Testis (tissue), 3 donors: ENCODE data around the gene TMEM255B. TPM values are rescaled to one million over a fixed set of nuclear protein-coding genes. Genes with fewer than 3 reads are reported as not detected.

Experiments used
- DNase-seq: peaks from one replicate; pipeline ENCODE4 v3.0.0-alpha.2; 2019
- H3K27ac ChIP-seq, 2 donors: fragments of 200-600 bp; sonication (generic); one replicate each; pipeline ENCODE4 v1.5.1; 2019
- H3K27me3 ChIP-seq: fragments of 200-600 bp; sonication (generic); one replicate; pipeline ENCODE4 v1.5.1; 2019
- H3K36me3 ChIP-seq: fragments of 200-600 bp; sonication (generic); one replicate; pipeline ENCODE4 v1.5.1; 2017; ENCODE audit warnings: low read depth; ENCODE audit errors: missing control alignments
- H3K4me1 ChIP-seq: fragments of 200-600 bp; sonication (generic); one replicate; pipeline ENCODE4 v1.5.1; 2019
- H3K4me3 ChIP-seq, 2 donors: fragments of 200-600 bp; sonication (generic); one replicate each; pipeline ENCODE4 v1.5.1; 2017 to 2019
- H3K9me3 ChIP-seq: fragments of 200-600 bp; sonication (generic); one replicate; pipeline ENCODE4 v1.5.1; 2017
- POLR2A ChIP-seq: fragments of 450-650 bp; IDR thresholded peaks from one replicate; pipeline ENCODE4 v1.6.1; 2017; ENCODE audit warnings: antibody characterized with exemption, mild to moderate bottlenecking, moderate library complexity
- WGBS, 2 donors: methylation state at CpG; one replicate each; pipeline ENCODE4 v1.1.5; 2018; 5-methylcytosine and 5-hydroxymethylcytosine counted together
- intact Hi-C: fragments of 100-400 bp; cut with DNase I; formaldehyde crosslinking; loops from one replicate; pipeline ENCODE4 v1.15.1; 2023; ENCODE audit warnings: low total_unique reads
- polyA plus RNA-seq: library from polyadenylated mRNA; stranded (reverse); fragments of 350-450 nt; fragmentation: Illumina TruSeq; extraction: RNeasy Lipid Tissue Mini Kit (QIAGEN cat#74804); gene quantifications from one replicate; pipeline ENCODE4 v1.2.3, GENCODE V29; 2014; ENCODE audit warnings: low read depth, low replicate concordance; ENCODE audit not compliant: insufficient read depth
- total RNA-seq, 2 donors: library from RNA; depleted of rRNA; stranded (reverse); fragments of >200 nt; gene quantifications; one replicate each; pipeline ENCODE4 v1.2.3, GENCODE V29; 2016
- TF ChIP-seq, protein P1 (sequence below), 3 experiments: fragments of 450-650 bp in 2 of 3; fragments of 200-600 bp in 1 of 3; sonication (generic) in 1 of 3; IDR thresholded peaks; one replicate each; pipeline ENCODE4 v1.5.1; 2016 to 2019; ENCODE audit warnings: antibody characterized with exemption in 3 of 3, mild to moderate bottlenecking in 2 of 3, moderate library complexity in 1 of 3

TMEM255B gene
- total and polyA plus RNA-seq, 3 donors from 2014 or later = 6.9 to 10.9 (median 7.5) TPM

DNA sequence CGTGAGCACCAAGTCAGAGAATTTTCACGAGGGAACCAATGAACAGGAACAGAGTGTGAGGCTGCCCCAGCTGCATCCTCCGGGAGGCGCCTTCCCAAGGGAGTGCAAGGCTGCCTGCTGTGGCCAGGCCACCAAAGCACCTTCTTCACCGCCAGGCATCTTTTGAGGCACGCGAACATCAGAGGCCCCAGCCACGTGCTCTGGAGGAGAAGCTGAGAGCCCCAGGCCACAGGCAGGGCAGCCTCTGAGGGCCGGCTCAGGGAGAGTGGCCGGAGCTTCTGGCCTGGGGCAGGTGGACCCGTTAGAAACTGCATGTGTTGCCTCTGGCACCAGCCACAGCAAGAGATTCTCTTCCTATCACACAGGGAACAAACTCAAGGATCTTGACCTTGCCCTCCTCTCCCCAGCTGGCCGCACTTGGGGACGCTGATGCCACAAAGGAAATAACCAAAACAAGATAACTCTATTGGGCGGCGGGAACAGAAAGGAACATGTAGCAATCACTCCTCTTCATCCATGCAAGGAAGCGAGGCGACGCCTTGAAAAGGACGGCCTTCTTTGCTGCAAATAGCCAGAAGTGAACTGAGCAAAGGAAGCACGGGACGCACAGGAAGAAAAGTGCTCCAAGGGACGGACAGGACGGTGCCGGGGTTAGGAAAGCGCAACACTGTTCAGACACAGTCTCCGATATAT is 85.0 kb downstream of the TMEM255B start:
- peak; percentile 83 for DNase-seq
- no peaks in the 10 kb centered on the region for H3K27me3 ChIP-seq
- no peak for TF ChIP-seq POLR2A
- TF ChIP-seq, protein P1, sequence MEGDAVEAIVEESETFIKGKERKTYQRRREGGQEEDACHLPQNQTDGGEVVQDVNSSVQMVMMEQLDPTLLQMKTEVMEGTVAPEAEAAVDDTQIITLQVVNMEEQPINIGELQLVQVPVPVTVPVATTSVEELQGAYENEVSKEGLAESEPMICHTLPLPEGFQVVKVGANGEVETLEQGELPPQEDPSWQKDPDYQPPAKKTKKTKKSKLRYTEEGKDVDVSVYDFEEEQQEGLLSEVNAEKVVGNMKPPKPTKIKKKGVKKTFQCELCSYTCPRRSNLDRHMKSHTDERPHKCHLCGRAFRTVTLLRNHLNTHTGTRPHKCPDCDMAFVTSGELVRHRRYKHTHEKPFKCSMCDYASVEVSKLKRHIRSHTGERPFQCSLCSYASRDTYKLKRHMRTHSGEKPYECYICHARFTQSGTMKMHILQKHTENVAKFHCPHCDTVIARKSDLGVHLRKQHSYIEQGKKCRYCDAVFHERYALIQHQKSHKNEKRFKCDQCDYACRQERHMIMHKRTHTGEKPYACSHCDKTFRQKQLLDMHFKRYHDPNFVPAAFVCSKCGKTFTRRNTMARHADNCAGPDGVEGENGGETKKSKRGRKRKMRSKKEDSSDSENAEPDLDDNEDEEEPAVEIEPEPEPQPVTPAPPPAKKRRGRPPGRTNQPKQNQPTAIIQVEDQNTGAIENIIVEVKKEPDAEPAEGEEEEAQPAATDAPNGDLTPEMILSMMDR (IDR thresholded peaks at IDR 0.05) = no peak
- H3K27ac ChIP-seq = peak overlapping the region; percentile 25 to 55
- no peaks in the 10 kb centered on the region for H3K36me3 ChIP-seq
- H3K9me3 ChIP-seq = no peaks in the 10 kb centered on the region
- intact Hi-C loops = no loop called here
- no peak overlapping the region for H3K4me3 ChIP-seq
- peaks cover 55% of the 10 kb centered on the region for H3K4me1 ChIP-seq
- 53 to 71% methylated on average over 15 to 26 of the region's 26 CpGs for WGBS, 2 donors

DNA sequence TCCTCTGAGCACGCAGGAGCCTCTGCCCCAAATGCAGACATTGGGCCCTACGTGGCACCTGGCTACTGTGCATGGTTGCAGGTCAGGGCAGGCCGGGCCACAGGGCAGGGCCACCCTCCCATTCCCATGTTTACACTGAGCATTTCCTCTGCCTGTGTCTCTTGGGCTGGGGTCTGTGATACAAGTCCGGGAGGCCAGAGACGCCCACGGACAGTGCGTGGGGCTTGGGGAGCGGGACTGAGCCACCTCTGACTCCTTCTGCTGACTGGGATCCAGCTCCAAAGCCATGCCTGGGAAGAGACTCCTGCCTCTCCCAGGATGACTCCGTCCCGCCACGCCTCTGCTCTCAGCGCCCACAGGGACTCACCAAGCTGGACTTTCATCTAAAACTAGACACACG is 86.0 kb downstream of the TMEM255B start:
- intact Hi-C loops = no loop called here
- H3K36me3 ChIP-seq = no peaks in the 10 kb centered on the region
- no peaks in the 10 kb centered on the region for H3K9me3 ChIP-seq
- 75 to 91% methylated on average over 11 to 13 of the region's 13 CpGs for whole genome bisulfite sequencing, 2 donors
- H3K27ac ChIP-seq = peak overlapping the region in 1 of 2 donors; percentile 25
- no peak for TF ChIP-seq POLR2A
- TF ChIP-seq, protein P1 (IDR thresholded peaks at IDR 0.05) = no peak
- peaks cover 52% of the 10 kb centered on the region for H3K4me1 ChIP-seq
- DNase-seq = no peak
- H3K27me3 ChIP-seq = no peaks in the 10 kb centered on the region
- H3K4me3 ChIP-seq = no peak overlapping the region

DNA sequence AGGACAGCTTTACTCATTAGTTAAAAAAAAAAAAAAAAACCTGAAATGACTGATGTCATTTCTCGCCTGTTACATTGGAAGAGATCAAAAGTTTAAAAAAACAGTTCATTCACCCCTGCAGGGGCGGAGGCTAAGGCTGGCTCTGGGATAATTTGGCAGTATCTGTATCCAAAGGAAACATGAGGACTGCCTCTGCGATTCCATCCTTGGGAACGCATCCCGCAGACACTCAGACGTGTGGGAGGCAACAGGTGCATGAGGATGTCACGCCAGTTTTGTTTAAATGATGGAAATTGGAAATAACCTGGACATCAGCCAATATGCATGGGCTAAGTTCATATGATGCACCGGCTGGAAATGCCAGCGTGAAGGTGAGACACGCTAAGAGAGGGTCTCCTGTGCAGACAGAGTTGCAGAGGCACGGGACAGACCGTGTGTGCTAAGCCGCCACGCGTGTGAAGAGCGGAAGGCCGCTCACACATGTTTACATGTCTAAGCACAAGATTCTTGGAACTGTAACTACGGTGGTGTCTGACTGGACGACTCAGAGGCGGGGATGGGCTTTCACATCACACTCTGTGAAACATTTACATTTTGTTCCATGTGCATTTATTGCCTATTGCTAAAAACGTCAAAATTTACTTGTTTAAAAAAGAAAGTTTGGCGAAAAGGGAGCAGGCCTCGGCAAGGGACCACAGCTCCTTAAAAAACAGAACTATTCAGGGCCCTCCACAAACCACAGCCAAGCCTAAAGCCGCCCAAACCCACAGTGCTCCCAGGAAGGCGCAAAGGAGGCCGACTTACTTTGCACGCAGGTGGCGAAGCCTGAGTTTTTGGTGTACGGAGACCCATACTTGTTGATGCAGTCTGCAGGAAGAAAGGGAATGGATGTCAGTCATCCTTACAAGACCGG is 87.0 kb downstream of the TMEM255B start:
- 87 to 89% methylated on average over 30 of the region's 30 CpGs for WGBS, 2 donors
- DNase-seq = no peak

DNA sequence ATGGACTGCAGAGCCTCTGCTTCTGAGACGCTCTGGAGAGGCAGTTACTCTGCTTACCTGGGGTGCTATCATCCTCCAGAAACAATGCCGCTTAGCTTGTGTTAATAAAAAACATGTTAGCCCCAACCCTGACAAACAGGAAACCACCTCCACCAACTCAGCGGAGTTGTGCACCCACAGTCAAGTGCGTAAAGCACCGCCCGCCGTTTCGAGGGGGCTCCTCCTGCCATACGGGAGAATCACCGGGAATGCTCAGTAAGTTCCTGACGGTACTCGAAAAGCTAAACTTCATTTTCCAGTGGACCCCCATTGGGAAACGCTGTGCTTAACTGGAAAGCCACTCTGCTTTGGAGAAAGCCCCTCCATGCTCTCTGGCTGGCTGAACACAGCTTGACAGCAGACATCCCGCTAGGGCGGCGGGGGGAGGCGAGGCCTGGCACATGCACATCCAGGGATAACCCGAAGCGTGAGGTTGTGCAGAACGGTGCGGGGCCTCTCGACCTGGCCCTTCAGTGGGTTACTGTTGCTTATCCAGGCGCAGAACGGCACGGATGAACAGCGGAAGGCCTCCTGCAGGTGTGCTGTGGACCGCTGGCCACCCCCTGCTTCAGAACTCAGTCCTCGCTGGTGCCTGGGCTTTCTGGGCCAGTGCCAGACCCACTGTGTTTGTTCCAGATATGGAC is 87.8 kb downstream of the TMEM255B start:
- H3K27ac ChIP-seq = no peak overlapping the region
- intact Hi-C loops = no loop called here
- TF ChIP-seq, protein P1 (IDR thresholded peaks at IDR 0.05) = no peak
- TF ChIP-seq POLR2A = no peak
- no peaks in the 10 kb centered on the region for H3K36me3 ChIP-seq
- no peaks in the 10 kb centered on the region for H3K9me3 ChIP-seq
- H3K4me3 ChIP-seq = no peak overlapping the region
- peaks cover 47% of the 10 kb centered on the region for H3K4me1 ChIP-seq
- DNase-seq = peak; percentile 27
- 93 to 95% methylated on average over 18 to 28 of the region's 28 CpGs for WGBS, 2 donors
- H3K27me3 ChIP-seq = no peaks in the 10 kb centered on the region

More for the DNA sequence above, 87.0 kb downstream of the TMEM255B start:
- H3K9me3 ChIP-seq = no peaks in the 10 kb centered on the region
- TF ChIP-seq POLR2A = no peak
- TF ChIP-seq, protein P1 (IDR thresholded peaks at IDR 0.05) = no peak
- intact Hi-C loops = no loop called here
- H3K4me3 ChIP-seq = no peak overlapping the region
- no peak overlapping the region for H3K27ac ChIP-seq
- no peaks in the 10 kb centered on the region for H3K36me3 ChIP-seq
- no peaks in the 10 kb centered on the region for H3K27me3 ChIP-seq
- peaks cover 48% of the 10 kb centered on the region for H3K4me1 ChIP-seq
